Neural cell (in vitro differentiated cells): Measurements from ENCODE around the gene UVRAG.

Experiments used
- CTCF ChIP-seq: fragments of 450-650 bp; IDR thresholded peaks from 2 replicates; pipeline ENCODE4 v1.5.1; 2014; ENCODE audit warnings: antibody characterized with exemption, mild to moderate bottlenecking, moderate library complexity; ENCODE audit not compliant: poor library complexity, severe bottlenecking
- EZH2 ChIP-seq: fragments of 200-600, 300-800 bp; shearing (Covaris generic), sonication (generic); IDR thresholded peaks from 2 replicates; pipeline ENCODE4 v1.6.1; 2014; ENCODE audit warnings: antibody characterized with exemption, low read length, borderline replicate concordance, mild to moderate bottlenecking; ENCODE audit not compliant: insufficient read depth, poor library complexity, severe bottlenecking
- REST ChIP-seq: IDR thresholded peaks from 2 replicates; pipeline ENCODE4 v1.6.1; 2012; ENCODE audit warnings: borderline replicate concordance

DNA sequence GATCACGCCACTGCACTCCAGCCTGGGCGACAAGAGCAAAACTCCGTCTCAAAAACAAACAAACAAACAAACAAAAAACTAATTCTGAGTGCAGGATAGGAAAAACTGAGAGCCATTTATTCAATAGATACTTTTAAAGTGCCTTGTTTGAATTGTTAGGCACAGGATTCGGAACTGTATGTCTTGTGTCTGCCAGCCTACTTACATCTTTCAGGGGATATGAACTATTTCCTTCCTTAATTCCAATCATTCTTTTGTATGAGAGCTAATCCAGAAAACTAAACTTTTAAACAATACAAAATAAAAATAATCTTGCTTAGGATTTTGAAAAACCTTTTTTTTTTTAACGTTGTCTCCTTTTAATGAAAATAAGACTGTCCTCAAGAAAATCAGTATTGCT, 12.6 kb downstream of the UVRAG start:
- TF ChIP-seq REST (no peak), CTCF (no peak), EZH2 (no peak)
